HG03342 (cell line): ENCODE measurements around the gene ZC2HC1B.

Experiments used
- ATAC-seq: cut with Tn5 transposase; IDR thresholded peaks from one replicate; pipeline ENCODE4 v1.9.1; 2021; ENCODE audit warnings: mild to moderate bottlenecking, moderate library complexity; ENCODE audit not compliant: unreplicated experiment

The ZC2HC1B gene

DNA sequence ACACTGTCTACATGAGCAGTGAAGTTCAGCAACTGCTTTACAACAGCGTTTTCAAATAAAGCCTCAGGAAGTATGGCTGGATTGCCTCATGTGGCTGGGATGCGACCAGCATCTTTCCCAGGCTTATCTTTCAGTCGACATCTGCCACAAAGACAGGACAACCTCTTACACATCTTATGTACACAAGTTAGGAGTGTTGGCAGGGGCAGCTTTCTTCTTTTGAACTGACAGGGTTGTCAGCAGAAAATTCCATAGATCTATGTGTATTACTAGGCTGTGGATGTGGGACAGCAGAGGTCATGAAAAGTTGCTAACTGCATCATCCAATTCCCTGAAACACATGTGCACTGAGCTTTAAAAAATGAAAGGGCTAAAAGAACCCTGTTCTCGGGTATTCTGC is 95.7 kb downstream of the ZC2HC1B start:
- ATAC-seq = no peak

- ATAC-seq = no peak
Observed at GRCh38 chr6:143961066-143961465, 96.8 kb downstream of the ZC2HC1B start.

- no peak for ATAC-seq
Observed at GRCh38 chr6:143961886-143962878, 97.9 kb downstream of the ZC2HC1B start.

DNA sequence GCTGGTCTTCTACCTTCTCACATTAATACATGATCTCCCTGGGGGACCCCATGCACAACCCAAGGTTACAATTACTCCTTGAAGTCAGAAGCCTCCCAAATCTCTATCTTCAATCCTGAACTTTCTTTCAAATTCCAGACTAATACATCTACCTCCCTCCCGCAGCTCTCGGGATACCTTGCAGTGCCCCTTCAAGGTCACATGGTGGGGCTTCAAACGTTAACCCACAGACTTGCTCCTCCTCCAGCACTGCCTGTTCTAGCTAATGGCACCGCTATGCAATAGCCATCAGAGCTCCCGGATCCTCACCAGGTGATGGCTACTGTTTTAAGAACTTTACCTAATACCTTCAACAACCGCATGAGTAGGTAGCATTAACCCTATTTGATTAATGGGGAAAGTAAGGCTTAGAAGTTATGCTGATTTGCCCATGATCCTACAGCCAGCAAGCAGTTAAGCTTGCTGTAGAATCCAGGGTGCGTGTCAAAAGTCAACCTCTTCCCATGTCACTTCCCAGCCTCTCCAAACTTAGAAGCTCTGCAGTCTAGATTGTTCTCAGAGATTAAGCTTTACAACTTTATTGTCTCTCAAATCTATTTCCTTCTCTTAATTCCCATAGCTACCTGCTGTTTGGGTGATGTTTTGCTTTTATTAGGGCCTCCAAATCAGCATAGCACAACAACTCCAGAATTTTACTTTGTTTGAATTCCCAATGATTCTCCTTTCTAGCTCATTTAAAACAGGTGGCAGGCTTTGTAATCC is 99.1 kb downstream of the ZC2HC1B start:
- no peak for ATAC-seq

DNA sequence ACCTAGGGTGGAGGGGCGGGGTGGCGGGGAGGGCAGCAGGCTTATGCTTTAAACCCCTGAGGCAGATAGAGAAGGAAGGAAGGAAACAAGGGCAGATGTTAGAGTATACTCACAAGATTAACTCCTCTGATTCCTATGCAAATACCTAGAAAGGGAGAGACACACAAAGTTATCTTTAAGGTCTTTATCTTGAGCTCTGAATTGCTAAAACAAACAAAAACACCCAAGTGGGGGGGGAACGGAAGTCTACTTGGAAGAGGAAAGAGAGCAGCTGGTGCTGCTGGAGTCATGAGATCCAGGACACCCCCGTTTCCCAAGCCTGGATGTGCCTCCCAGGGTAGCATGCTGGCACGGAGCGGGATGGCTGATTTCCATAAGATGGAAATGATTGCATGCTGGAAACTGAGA is 100.4 kb downstream of the ZC2HC1B start:
- no peak for ATAC-seq

- no peak for ATAC-seq
Observed at GRCh38 chr6:143965503-143966171, 101.4 kb downstream of the ZC2HC1B start.

GRCh38 chr6:143966312-143966711 is 102.0 kb downstream of the ZC2HC1B start:
- ATAC-seq = no peak

DNA sequence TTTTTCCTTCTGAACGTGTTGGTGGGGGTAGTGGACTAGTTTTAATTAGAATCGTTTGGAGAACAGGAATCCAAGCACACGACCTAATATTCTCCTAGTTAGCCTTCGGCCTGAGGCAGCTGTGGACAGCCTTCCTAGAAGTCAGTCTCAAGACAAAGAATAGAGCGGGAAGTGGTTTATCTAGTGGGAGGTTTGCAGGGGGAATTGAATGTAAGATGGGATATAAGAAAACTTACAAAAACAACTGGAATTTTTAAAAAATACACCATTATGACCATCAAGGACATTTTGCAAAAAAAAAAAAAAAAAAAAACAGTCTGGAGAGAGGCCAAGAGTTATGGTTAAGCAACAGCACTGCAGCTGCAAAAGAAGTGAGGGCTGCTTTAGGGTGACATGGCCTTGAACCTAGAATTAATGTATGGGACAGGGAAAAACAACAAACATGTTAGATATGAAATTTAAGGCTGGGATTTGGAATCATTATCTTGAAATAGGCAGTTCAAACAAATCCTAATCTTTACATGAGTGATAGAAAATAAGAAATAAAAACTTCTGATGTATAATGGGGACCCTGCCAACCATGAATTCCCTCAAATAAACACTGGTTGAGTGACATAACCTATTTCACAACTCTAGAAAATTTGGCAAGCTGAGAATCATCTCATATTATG is 103.6 kb downstream of the ZC2HC1B start:
- no peak for ATAC-seq

DNA sequence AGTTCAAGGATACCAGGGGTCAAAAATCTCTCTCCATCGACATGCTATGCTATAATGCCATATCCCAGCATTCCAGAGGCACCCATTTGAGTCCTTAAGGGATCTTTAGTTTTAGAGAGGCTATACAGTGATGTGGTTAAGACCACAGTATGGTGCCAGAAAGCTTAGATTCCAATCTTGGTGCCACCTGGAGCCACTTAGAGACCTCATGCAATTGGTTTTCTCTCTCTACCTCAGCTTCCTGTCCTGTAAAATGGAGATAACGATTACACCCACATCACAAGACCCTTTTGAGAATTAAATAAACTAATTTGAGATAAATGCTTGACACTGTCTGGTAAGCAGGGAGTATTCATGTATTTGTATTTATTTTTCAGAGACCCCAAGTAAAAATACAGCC is 104.8 kb downstream of the ZC2HC1B start:
- ATAC-seq = no peak

GRCh38 chr6:143970456-143971218 is 106.4 kb downstream of the ZC2HC1B start:
- no peak for ATAC-seq

DNA sequence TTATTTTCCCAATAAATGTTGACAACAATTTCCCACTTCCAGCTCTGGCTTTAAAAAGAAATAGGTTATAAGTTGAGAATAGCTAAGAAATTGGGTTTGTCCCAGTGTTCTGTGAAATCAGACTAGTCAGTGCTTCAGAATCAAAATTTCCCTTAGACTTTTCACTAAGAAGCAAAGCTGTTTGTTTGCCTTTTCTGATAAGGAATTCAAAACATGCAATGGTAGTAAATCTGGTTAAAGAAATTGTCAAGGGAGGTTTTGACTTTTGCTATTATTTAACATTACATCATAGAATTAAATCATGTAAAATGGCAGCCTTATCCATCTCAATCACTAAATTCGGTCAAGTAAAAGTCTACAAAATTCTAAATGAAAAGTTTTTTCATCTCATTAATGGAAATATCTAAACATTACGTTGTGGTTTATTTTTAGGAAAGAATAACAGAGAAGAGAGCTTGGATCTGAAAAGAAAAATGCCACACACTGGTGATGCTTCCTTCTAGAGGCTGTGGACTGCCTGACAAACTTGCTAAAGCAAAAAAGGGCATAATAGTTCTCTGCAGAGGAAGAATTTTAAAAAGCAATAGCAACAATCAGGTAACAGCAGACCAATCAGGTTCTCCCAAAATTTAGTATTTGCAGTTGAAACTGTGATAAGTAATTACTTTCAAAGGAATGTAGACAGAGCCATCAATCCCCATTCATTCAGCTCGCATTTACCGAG is 107.4 kb downstream of the ZC2HC1B start:
- no peak for ATAC-seq

DNA sequence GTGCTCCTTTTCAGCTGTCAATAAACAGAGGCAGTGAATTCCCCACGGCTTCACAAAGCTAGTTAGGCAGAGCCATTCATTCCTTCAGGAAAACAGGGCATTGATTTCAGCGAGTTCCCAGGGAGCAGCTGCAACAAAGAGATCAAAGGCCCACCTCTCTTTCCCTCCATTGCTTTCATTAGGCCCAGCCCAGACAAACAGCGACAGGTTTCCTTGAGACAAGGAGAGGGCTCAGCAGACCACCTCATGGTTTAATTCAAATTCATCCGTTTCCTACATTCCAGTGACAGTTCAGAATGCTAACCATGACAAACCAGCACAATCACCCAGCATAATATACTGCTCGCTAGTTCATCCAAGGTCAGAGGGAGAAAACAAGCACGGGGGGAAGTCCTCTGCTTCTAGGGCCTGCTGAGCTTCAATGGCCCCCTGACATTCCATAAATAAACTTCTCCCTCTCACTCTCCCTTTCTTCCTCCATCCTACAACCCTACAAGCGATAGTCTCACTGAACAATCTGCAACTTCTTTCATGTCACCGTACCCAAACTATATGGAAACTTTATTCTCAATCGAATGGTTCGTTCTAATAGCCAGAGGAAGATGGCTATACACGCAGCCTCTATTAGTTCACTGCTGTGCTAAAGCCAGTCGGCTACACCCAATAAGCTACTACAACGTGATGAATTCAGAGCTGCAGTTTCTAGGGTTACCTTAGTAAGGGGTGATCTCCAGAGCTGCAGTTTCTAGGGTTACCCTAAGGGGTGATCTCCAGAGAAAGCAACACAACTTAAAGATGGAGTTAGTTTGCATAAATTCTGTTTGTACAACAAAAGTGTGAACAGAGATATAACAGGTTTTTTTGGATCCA is 109.1 kb downstream of the ZC2HC1B start:
- no peak for ATAC-seq

- no peak for ATAC-seq
Observed at GRCh38 chr6:143974089-143974488, 109.8 kb downstream of the ZC2HC1B start.

DNA sequence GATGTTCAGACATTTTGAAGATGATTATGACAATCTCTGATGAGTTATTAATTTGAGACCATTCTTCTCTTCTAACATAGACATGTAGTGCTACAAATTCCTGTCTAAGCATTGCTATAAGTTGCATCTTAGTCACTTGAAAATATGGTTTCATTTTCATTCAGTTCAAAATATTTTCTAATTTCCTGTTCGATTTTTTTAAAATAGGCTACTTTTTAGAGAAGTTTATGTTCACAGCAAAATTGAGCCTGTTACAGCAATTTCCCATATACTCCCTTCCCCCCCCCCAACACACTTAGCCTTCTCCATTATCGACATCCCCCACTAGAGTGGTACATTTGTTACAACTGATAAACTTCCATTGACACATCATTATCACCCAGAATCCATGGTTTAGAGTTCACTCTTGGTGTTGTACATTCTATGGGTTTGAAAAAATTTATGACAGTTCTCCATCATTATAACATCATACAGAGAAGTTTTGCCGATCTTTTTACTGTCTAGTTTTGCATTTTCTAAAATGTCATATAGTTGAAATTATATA is 112.6 kb downstream of the ZC2HC1B start:
- no peak for ATAC-seq

DNA sequence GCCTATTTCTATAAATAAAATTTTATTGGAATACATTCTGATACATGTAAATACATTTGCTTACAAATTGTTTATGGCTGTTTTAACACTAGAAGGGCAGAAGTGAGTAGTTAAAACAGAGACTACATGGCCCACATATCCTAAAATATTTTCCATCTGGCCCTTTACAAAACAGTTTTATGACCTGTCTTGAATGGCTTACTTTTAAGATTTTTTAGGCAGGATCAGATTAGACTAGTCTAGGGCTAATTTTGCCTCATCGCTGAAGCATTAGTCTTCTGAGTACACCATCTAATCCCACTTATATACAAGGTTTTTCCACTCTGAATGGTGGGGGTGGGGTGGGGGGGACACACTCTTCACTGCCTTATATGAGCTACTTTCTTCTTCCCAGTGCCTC is 116.6 kb downstream of the ZC2HC1B start:
- ATAC-seq = no peak

DNA sequence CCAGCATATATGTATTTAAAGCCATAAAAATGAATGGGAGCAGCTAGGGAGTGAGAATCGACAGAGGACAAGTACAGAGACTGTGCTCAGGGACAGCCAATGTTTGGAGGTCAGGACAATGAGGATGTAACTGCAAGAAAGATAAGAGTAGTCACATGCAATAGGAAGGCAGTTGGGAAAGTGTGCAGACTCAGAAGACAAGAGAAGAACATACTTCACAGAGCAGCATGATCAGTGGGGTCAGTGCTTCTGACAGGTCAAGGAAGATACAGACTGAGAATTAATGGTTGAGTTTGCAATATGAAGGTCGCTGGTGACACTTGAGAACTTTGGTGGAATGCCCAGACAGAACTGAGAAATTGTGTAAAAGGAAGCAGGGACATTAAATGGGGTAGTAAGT is 118.7 kb downstream of the ZC2HC1B start:
- no peak for ATAC-seq

GRCh38 chr6:143984666-143985065 is 120.4 kb downstream of the ZC2HC1B start:
- no peak for ATAC-seq

DNA sequence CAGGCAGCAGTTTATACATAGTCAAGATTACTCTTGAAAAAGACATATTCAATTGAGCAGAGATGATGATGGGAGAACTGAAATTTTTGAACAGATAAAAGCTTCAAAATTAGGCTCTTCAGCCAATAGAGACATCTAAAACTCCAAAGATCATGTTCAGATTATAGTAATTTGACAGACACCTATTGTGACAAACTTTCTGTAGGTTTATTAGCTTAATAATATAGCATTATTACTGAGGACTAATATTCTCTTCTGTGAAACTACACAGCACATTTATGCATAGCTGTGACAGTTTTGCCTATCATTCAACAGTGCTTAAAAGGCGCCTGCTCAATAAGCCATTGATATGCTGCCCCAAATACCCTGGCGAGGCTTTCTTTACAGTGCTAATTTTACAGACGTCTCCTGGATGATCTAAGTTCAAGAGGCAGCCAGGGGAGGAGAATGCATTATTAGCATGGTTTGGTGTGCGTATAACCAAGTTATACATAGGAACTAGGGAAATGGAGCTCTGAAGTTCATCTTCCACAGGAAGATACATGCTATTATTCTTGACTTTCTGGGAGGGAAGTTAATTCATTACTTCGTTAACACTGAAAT is 122.3 kb downstream of the ZC2HC1B start:
- ATAC-seq = no peak
